ENCODE measurements around the gene RAB35. TPM values are rescaled to one million over a fixed set of nuclear protein-coding genes. Genes with fewer than 3 reads are reported as not detected.

The RAB35 gene
- total and polyA plus RNA-seq, 2 donors (not counting 1 experiment from before 2014, with no cell fraction given), result 20.4 to 52.9 TPM

DNA sequence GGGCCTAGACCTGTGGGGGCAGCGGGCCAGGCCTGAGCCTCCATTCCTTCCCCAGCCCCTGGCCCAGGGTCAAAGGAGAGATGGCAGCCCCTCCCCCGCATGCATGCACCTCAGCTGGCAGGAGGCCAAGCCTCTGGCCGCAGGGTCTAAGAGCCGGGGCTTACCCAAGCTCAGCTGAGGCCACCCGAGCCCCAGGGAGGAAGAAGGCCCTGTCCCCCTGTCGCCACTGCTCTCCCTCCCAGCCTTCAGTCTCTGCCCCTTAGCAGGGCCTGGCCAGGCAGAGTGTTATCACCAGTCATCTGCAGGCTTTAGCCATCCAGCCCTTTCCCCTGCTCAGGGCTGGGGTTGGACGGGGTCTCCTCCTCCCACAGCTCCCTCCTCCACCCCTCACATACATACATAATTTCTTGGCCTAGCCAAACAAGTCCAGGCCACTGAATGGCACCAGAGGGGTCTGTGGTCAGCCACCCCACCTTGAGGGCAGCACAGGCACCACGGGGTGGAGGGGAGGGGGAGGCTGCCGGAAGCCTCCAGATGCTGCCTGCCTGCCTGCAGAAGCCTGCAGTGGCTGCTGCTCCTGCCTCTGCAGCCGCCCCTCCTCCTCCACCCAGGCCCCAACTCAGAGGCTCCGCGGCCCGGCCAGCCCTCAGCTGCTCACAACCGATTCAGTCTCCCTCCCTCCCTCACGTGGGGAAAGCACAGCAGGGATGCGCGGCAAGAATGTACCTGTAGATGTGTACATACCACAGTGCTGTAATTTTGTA is 22.8 kb downstream of the RAB35 start:
- CTCF ChIA-PET, result no interaction called here
- no peak for DNase-seq
- no peaks in the 10 kb centered on the region for H3K27me3 Mint-ChIP-seq
- H3K4me3 Mint-ChIP-seq, result no peak overlapping the region
- peaks cover 0 to 34% of the 10 kb centered on the region in 2 experiments for H3K36me3 ChIP-seq (replicated peaks in 1 of 2; ENCODE audit: control extremely low read depth in 1 of 2, control insufficient read depth in 1 of 2, extremely low read depth in 1 of 2, insufficient read depth in 2 of 2, low read length in 1 of 2)
- no peaks in the 10 kb centered on the region for H3K4me1 ChIP-seq (ENCODE audit: control insufficient read depth in 2 of 2, insufficient read depth in 2 of 2, low read length in 2 of 2)
- no peak overlapping the region for H3K4me2 ChIP-seq (replicated peaks; ENCODE audit: low read depth, low read length, poor library complexity, severe bottlenecking)
- no peak overlapping the region for H3K4me3 ChIP-seq (ENCODE audit: control extremely low read depth in 1 of 5, extremely low read depth in 1 of 5, insufficient read depth in 1 of 5, low read depth in 2 of 5, low read length in 4 of 5)
- H3K27ac ChIP-seq (ENCODE audit: low read length in 2 of 2), result no peak overlapping the region
- no peak overlapping the region for H2AFZ ChIP-seq (ENCODE audit: insufficient read depth, low read depth, low read length, poor library complexity, severe bottlenecking)
- no peaks in the 10 kb centered on the region for H3K9me3 ChIP-seq (ENCODE audit: control extremely low read depth in 1 of 3, control insufficient read depth in 2 of 3, insufficient read depth in 1 of 3, low read length in 2 of 3)
- H3K79me2 ChIP-seq (ENCODE audit: control insufficient read depth, insufficient read depth, low read length), result peaks cover 12% of the 10 kb centered on the region
- H3K4me1 Mint-ChIP-seq, result peaks cover 2% of the 10 kb centered on the region
- H4K20me1 ChIP-seq (ENCODE audit: control insufficient read depth, insufficient read depth, low read length, poor library complexity, severe bottlenecking), result peaks cover 41% of the 10 kb centered on the region
- ATAC-seq (ENCODE audit: low read depth), result no peak
- no peaks in the 10 kb centered on the region for H3K27me3 ChIP-seq (replicated peaks in 1 of 4; ENCODE audit: control extremely low read depth in 1 of 4, control insufficient read depth in 3 of 4, insufficient read depth in 4 of 4, low read length in 3 of 4)
- TF ChIP-seq EZH2 (IDR thresholded peaks at IDR 0.05; ENCODE audit: borderline replicate concordance, insufficient read depth, low read depth, low read length, poor library complexity, severe bottlenecking), result no peak
- TF ChIP-seq, protein P1, sequence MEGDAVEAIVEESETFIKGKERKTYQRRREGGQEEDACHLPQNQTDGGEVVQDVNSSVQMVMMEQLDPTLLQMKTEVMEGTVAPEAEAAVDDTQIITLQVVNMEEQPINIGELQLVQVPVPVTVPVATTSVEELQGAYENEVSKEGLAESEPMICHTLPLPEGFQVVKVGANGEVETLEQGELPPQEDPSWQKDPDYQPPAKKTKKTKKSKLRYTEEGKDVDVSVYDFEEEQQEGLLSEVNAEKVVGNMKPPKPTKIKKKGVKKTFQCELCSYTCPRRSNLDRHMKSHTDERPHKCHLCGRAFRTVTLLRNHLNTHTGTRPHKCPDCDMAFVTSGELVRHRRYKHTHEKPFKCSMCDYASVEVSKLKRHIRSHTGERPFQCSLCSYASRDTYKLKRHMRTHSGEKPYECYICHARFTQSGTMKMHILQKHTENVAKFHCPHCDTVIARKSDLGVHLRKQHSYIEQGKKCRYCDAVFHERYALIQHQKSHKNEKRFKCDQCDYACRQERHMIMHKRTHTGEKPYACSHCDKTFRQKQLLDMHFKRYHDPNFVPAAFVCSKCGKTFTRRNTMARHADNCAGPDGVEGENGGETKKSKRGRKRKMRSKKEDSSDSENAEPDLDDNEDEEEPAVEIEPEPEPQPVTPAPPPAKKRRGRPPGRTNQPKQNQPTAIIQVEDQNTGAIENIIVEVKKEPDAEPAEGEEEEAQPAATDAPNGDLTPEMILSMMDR (IDR thresholded peaks at IDR 0.05), result no peak
- intact Hi-C loops (cut with micrococcal nuclease), result no loop called here
- POLR2A ChIA-PET, result no interaction called here
- 87% methylated on average over 8 of the region's 17 CpGs for WGBS (ENCODE audit: insufficient coverage)
- H3K9ac ChIP-seq (ENCODE audit: low read length), result no peak overlapping the region
- H3K9me3 Mint-ChIP-seq (ENCODE audit: insufficient read depth), result no peaks in the 10 kb centered on the region
- H3K27ac Mint-ChIP-seq, result no peak overlapping the region

DNA sequence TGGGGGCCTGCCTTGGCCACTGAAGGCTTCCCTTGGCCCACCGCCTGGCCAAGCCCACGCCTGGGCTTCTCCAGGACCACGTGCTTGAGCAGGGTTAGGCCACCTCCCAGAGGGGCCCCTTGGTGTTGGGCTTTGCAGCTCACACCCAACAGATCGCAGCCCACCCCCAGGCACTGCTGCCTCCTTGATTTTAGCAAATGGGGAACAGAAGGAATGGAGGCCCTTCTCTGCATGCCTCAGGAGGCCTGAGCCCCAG is 23.3 kb downstream of the RAB35 start:
- intact Hi-C loops (cut with micrococcal nuclease), result no loop called here
- no peak overlapping the region for H3K27ac Mint-ChIP-seq
- H3K27me3 Mint-ChIP-seq, result no peaks in the 10 kb centered on the region
- peaks cover 0 to 29% of the 10 kb centered on the region in 2 experiments for H3K36me3 ChIP-seq (replicated peaks in 1 of 2; ENCODE audit: control extremely low read depth in 1 of 2, control insufficient read depth in 1 of 2, extremely low read depth in 1 of 2, insufficient read depth in 2 of 2, low read length in 1 of 2)
- H3K4me2 ChIP-seq (replicated peaks; ENCODE audit: low read depth, low read length, poor library complexity, severe bottlenecking), result no peak overlapping the region
- no peak overlapping the region for H3K4me3 Mint-ChIP-seq
- 92% methylated on average over 4 of the region's 4 CpGs for WGBS (ENCODE audit: insufficient coverage)
- H3K4me3 ChIP-seq (ENCODE audit: control extremely low read depth in 1 of 5, extremely low read depth in 1 of 5, insufficient read depth in 1 of 5, low read depth in 2 of 5, low read length in 4 of 5), result no peak overlapping the region
- H3K9me3 Mint-ChIP-seq (ENCODE audit: insufficient read depth), result no peaks in the 10 kb centered on the region
- H3K27me3 ChIP-seq (replicated peaks in 1 of 4; ENCODE audit: control extremely low read depth in 1 of 4, control insufficient read depth in 3 of 4, insufficient read depth in 4 of 4, low read length in 3 of 4), result no peaks in the 10 kb centered on the region
- no peaks in the 10 kb centered on the region for H3K4me1 ChIP-seq (ENCODE audit: control insufficient read depth in 2 of 2, insufficient read depth in 2 of 2, low read length in 2 of 2)
- H4K20me1 ChIP-seq (ENCODE audit: control insufficient read depth, insufficient read depth, low read length, poor library complexity, severe bottlenecking), result peaks cover 36% of the 10 kb centered on the region
- no peaks in the 10 kb centered on the region for H3K9me3 ChIP-seq (ENCODE audit: control extremely low read depth in 1 of 3, control insufficient read depth in 2 of 3, insufficient read depth in 1 of 3, low read length in 2 of 3)
- TF ChIP-seq, protein P1 (IDR thresholded peaks at IDR 0.05), result no peak
- no peak for TF ChIP-seq EZH2 (IDR thresholded peaks at IDR 0.05; ENCODE audit: borderline replicate concordance, insufficient read depth, low read depth, low read length, poor library complexity, severe bottlenecking)
- no peak overlapping the region for H2AFZ ChIP-seq (ENCODE audit: insufficient read depth, low read depth, low read length, poor library complexity, severe bottlenecking)
- no peak overlapping the region for H3K9ac ChIP-seq (ENCODE audit: low read length)
- DNase-seq (no peak), ATAC-seq (ENCODE audit: low read depth) (no peak)
- POLR2A ChIA-PET, result no interaction called here
- no peak overlapping the region for H3K27ac ChIP-seq (ENCODE audit: low read length in 2 of 2)
- CTCF ChIA-PET, result no interaction called here
- peaks cover 2% of the 10 kb centered on the region for H3K4me1 Mint-ChIP-seq
- peaks cover 9% of the 10 kb centered on the region for H3K79me2 ChIP-seq (ENCODE audit: control insufficient read depth, insufficient read depth, low read length)
